KG1 (cell line): Measurements from ENCODE around the gene MORN1.

ENCODE experiments used
- DNase-seq: peaks from one replicate; lab custom pipeline; 2025; lab: John Stamatoyannopoulos, UW

The MORN1 gene

GRCh38 chr1:2419416-2419815 is 28.1 kb upstream of the MORN1 start:
- DNase-seq: no peak

- DNase-seq: no peak
Measured at GRCh38 chr1:2418791-2419320, 27.5 kb upstream of the MORN1 start.

- no peak for DNase-seq
Measured at GRCh38 chr1:2417833-2418225, 26.5 kb upstream of the MORN1 start.

GRCh38 chr1:2417083-2417832 is 25.9 kb upstream of the MORN1 start:
- DNase-seq: no peak

GRCh38 chr1:2416403-2416802 is 25.0 kb upstream of the MORN1 start:
- no peak for DNase-seq

GRCh38 chr1:2415801-2416208 is 24.5 kb upstream of the MORN1 start:
- DNase-seq: no peak

- no peak for DNase-seq
Measured at GRCh38 chr1:2415337-2415736, 24.0 kb upstream of the MORN1 start.

GRCh38 chr1:2414297-2414958 is 23.1 kb upstream of the MORN1 start:
- peak; percentile 44 for DNase-seq

- no peak for DNase-seq
Measured at GRCh38 chr1:2413495-2414296, 22.3 kb upstream of the MORN1 start.

- no peak for DNase-seq
Measured at GRCh38 chr1:2412773-2413494, 21.6 kb upstream of the MORN1 start.

GRCh38 chr1:2412395-2412772 is 21.0 kb upstream of the MORN1 start, which contains the start of gene PEX10:
Gene PEX10, minus strand, starts transcription at chr1:2412564. Its CDS starts 62 bp downstream, at chr1:2412502.
- peak; percentile 95 for DNase-seq

- no peak for DNase-seq
Measured at GRCh38 chr1:2411801-2412394, 20.5 kb upstream of the MORN1 start.

GRCh38 chr1:2409745-2410144 is 18.4 kb upstream of the MORN1 start:
- DNase-seq: no peak

- DNase-seq: no peak
Measured at GRCh38 chr1:2408859-2409276, 17.5 kb upstream of the MORN1 start.

- no peak for DNase-seq
Measured at GRCh38 chr1:2408456-2408855, 17.1 kb upstream of the MORN1 start.

GRCh38 chr1:2407991-2408275 is 16.6 kb upstream of the MORN1 start:
- no peak for DNase-seq

GRCh38 chr1:2407166-2407990 is 16.0 kb upstream of the MORN1 start:
- no peak for DNase-seq

GRCh38 chr1:2406451-2407041 is 15.2 kb upstream of the MORN1 start:
- no peak for DNase-seq

GRCh38 chr1:2405588-2406295 is 14.4 kb upstream of the MORN1 start:
- DNase-seq: no peak
